Upper lobe of left lung (tissue), 4 donors: Measurements from ENCODE around the gene NDUFA13.

Experiments used
- POLR2A ChIP-seq, 4 donors: fragments of 450-650 bp; IDR thresholded peaks; one replicate each; pipeline ENCODE4 v1.5.1; 2016 to 2017; ENCODE audit warnings: antibody characterized with exemption in 4 of 4, mild to moderate bottlenecking in 2 of 4
- POLR2AphosphoS5 ChIP-seq, 2 donors: sonication (generic); formaldehyde crosslinking; IDR thresholded peaks; one replicate each; pipeline ENCODE4 v1.5.1; 2017; ENCODE audit warnings: antibody characterized with exemption in 2 of 2

- TF ChIP-seq POLR2A (IDR thresholded peaks at IDR 0.05) (no peak), POLR2AphosphoS5 (IDR thresholded peaks at IDR 0.05) (no peak)
These were observed 35.3 kb upstream of the NDUFA13 start for GRCh38 chr19:19480688-19481087.
